Right lobe of liver (tissue), 6 donors: ENCODE results near the gene ADAMTS20. TPM values are rescaled to one million over a fixed set of nuclear protein-coding genes. Genes with fewer than 3 reads are reported as not detected.

Experiments
- ATAC-seq, 4 donors: fragments of 200-7000 bp; cut with Tn5 transposase; one replicate each; pipeline ENCODE4 v1.9.1; 2020; ENCODE audit warnings: mild to moderate bottlenecking in 4 of 4, moderate library complexity in 4 of 4
- DNase-seq, 3 donors: peaks; one replicate each; pipeline ENCODE4 v3.0.0-alpha.2; 2020
- H3K27ac ChIP-seq, 3 donors: fragments of 200-600 bp; one replicate each; pipeline ENCODE4 v1.8.0; 2022
- H3K27me3 ChIP-seq, 2 donors: fragments of 200-600 bp; one replicate each; pipeline ENCODE4 v1.8.0; 2022
- H3K36me3 ChIP-seq, 4 donors: fragments of 200-600 bp; sonication (generic) in 1 of 4; one replicate each; pipeline versions ENCODE4 v1.5.1 to v1.8.0; 2017 to 2022; ENCODE audit warnings: control low read depth in 1 of 4
- H3K4me1 ChIP-seq, 4 donors: fragments of 200-600 bp; sonication (generic) in 1 of 4; one replicate each; pipeline versions ENCODE4 v1.5.1 to v1.8.0; 2017 to 2022; ENCODE audit warnings: control low read depth in 1 of 4
- H3K4me3 ChIP-seq, 3 donors: fragments of 200-600 bp; one replicate each; pipeline ENCODE4 v1.8.0; 2022
- H3K9me3 ChIP-seq, 4 donors: fragments of 200-600 bp; sonication (generic) in 1 of 4; one replicate each; pipeline versions ENCODE4 v1.5.1 to v1.8.0; 2017 to 2022; ENCODE audit warnings: control low read depth in 1 of 4
- POLR2A ChIP-seq: fragments of 450-650 bp; IDR thresholded peaks from one replicate; pipeline ENCODE4 v1.6.1; 2017; ENCODE audit warnings: antibody characterized with exemption, mild to moderate bottlenecking
- WGBS: methylation state at CpG from one replicate; pipeline ENCODE4 v1.1.6; 2018; ENCODE audit warnings: low coverage, low lambda C conversion rate; ENCODE audit not compliant: insufficient coverage; ENCODE audit errors: missing lambda C conversion rate; 5-methylcytosine and 5-hydroxymethylcytosine counted together
- intact Hi-C, 2 donors: fragments of 100-400 bp; cut with DNase I; formaldehyde crosslinking; loops; one replicate each; pipeline versions ENCODE4 v1.11.2 to v1.14.1; 2022
- total RNA-seq, 6 experiments: library from RNA; depleted of rRNA in 2 of 6; stranded (reverse); fragments of >200 nt in 2 of 6; fragmentation: NEBNext Ultra II Directional in 3 of 6; extraction: Animal tissue kit (Norgen Biotek cat#: 25700) in 3 of 6; gene quantifications; one replicate each; pipeline versions ENCODE4 v1.1.0 to v1.2.4, GENCODE V29; 2016 to 2023
- TF ChIP-seq, protein P1 (sequence below), 4 donors: fragments of 200-600 bp in 3 of 4; fragments of 450-650 bp in 1 of 4; IDR thresholded peaks; one replicate each; pipeline versions ENCODE4 v1.5.1 to v1.8.0; 2016 to 2022; ENCODE audit warnings: antibody characterized with exemption in 4 of 4, mild to moderate bottlenecking in 2 of 4
- donor health status: DM: no; HTN: yes; CAD: no.
- donor health status: DM: no; HTN: no; CAD: no.
- donor health status: DM: no; HTN: no; CAD: no.
- donor health status: DM: no; HTN: yes; CAD: no.
- donor health status: DM: no; HTN: yes; CAD: no.

The ADAMTS20 gene
- total RNA-seq, 6 experiments from 2014 or later: not detected

DNA sequence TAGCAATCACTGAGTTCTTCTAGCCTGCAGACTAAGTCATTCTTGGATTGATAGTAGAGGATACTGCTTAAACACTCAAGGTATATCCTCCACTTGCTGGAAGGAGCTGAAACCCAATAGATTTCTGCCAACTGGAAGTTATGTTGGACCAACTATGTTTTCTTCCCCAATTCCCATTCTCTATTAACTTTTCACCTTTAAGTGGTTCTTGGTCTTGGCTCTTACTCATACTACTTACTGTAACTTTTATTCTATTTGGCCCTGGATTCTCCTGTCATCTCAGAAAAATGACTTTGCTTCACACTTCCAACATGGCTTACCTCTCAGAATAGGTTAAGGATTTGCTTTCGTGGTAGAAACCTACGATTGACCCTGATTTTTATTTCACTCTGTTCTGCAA, 244.9 kb downstream of the ADAMTS20 start:
- Histone ChIP-seq H3K4me3 (no peak overlapping the region), H3K36me3 (no peaks in the 10 kb centered on the region), H3K27me3 (no peaks in the 10 kb centered on the region), H3K9me3 (no peaks in the 10 kb centered on the region), H3K27ac (no peak overlapping the region), H3K4me1 (no peaks in the 10 kb centered on the region)
- intact Hi-C loops: no loop called here
- WGBS: 48% methylated on average over 2 of the region's 2 CpGs
- no peak for TF ChIP-seq POLR2A
- TF ChIP-seq, protein P1, sequence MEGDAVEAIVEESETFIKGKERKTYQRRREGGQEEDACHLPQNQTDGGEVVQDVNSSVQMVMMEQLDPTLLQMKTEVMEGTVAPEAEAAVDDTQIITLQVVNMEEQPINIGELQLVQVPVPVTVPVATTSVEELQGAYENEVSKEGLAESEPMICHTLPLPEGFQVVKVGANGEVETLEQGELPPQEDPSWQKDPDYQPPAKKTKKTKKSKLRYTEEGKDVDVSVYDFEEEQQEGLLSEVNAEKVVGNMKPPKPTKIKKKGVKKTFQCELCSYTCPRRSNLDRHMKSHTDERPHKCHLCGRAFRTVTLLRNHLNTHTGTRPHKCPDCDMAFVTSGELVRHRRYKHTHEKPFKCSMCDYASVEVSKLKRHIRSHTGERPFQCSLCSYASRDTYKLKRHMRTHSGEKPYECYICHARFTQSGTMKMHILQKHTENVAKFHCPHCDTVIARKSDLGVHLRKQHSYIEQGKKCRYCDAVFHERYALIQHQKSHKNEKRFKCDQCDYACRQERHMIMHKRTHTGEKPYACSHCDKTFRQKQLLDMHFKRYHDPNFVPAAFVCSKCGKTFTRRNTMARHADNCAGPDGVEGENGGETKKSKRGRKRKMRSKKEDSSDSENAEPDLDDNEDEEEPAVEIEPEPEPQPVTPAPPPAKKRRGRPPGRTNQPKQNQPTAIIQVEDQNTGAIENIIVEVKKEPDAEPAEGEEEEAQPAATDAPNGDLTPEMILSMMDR (IDR thresholded peaks at IDR 0.05): no peak
- ATAC-seq (no peak), DNase-seq (no peak)

DNA sequence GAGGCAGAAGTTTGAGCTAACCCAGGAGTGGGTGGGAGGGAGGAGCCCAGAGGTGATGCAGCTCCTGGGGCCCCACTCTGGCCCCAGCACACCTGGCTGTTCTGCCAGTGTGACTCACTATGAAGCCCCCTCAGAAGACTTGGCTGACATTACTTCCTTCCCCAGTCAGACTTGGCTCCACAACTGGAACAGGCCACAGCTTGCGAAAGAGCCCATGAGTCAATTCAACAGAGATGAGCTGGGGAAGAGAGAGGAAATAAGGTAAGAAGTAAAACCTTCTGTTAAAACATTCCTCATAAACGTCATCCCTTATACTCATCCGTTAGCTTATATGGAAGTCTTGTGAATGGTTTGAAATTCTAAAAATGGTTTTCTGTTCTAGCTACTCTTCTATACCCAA, 245.9 kb downstream of the ADAMTS20 start:
- TF ChIP-seq, protein P1 (IDR thresholded peaks at IDR 0.05): no peak
- TF ChIP-seq POLR2A: no peak
- DNase-seq (no peak), ATAC-seq (no peak)
- H3K4me3 ChIP-seq: no peak overlapping the region
- no peaks in the 10 kb centered on the region for H3K27me3 ChIP-seq
- no peak overlapping the region for H3K27ac ChIP-seq
- intact Hi-C loops: no loop called here
- no peaks in the 10 kb centered on the region for H3K36me3 ChIP-seq
- no peaks in the 10 kb centered on the region for H3K9me3 ChIP-seq
- WGBS: 32% methylated on average over 3 of the region's 3 CpGs
- no peaks in the 10 kb centered on the region for H3K4me1 ChIP-seq

DNA sequence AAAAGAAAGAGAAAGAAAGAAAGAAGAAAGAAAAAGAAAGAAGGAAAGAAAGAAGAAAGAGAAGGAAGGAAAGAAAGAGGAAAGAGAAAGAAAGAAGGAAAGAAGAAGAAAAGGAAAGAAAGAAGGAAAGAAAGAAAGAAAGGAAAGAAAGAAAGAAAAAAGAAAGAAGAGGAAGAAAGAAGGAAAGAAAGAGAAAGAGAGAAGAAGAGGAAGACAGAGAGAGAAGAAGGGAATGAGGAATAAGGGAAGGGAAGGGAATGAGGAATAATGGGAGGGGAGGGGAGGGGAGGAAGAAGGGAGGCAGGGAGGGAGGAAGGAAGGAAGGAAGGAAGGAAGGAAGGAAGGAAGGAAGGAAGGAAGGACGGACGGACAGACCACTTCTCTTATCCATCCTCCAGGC, 246.9 kb downstream of the ADAMTS20 start:
- H3K36me3 ChIP-seq: no peaks in the 10 kb centered on the region
- 39% methylated on average over 2 of the region's 2 CpGs for WGBS
- TF ChIP-seq, protein P1 (IDR thresholded peaks at IDR 0.05): no peak
- no peak for TF ChIP-seq POLR2A
- H3K27me3 ChIP-seq: no peaks in the 10 kb centered on the region
- no peaks in the 10 kb centered on the region for H3K9me3 ChIP-seq
- H3K27ac ChIP-seq: no peak overlapping the region
- intact Hi-C loops: no loop called here
- H3K4me1 ChIP-seq: no peaks in the 10 kb centered on the region
- H3K4me3 ChIP-seq: no peak overlapping the region
- DNase-seq (no peak), ATAC-seq (no peak)

Other genes starting within 250 kb of the ADAMTS20 start
- gene PUS7L, start 206.6 kb upstream of the ADAMTS20 start, total RNA-seq: 1 to 10 TPM; 3.9 to 9.1 (median 5.0) TPM
- 10 to 100 TPM in 2 of 6 experiments, 1 to 10 TPM in 4; 6.5 to 16.0 (median 9.3) TPM for gene IRAK4, start 206.7 kb upstream of the ADAMTS20 start, total RNA-seq